B cell (primary cell): ENCODE measurements around the gene MYO16.

Experiments
- EZH2 ChIP-seq: IDR thresholded peaks from 2 replicates; pipeline ENCODE4 v1.6.1; 2012; ENCODE audit warnings: borderline replicate concordance, low read depth, mild to moderate bottlenecking, moderate library complexity, low read length; ENCODE audit not compliant: insufficient read depth, poor library complexity, severe bottlenecking
- TF ChIP-seq, protein P1 (sequence below): fragments of 200-600 bp; IDR thresholded peaks from one replicate; pipeline ENCODE4 v1.8.0; 2022; ENCODE audit warnings: antibody characterized with exemption, mild to moderate bottlenecking

DNA sequence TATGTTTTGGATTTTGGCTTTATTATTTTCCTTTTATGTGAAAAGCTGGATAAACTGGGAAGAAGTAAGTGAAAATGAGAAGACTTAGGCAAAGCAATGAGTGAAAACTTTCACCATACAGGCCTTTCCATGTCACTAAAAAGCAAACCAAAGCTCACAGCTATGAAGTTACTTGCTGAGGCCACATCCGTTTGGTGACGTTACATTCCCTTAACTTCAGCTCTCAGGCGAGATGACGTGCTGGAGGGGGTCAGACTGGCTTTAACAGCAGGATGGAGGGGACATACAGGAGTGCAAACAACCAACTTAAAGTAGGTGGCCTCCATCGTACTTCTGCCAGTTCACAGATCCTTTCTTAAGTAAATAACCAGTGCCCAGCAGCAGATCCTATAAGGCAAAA, 522.3 kb downstream of the MYO16 start:
- no peak for TF ChIP-seq EZH2
- TF ChIP-seq, protein P1, sequence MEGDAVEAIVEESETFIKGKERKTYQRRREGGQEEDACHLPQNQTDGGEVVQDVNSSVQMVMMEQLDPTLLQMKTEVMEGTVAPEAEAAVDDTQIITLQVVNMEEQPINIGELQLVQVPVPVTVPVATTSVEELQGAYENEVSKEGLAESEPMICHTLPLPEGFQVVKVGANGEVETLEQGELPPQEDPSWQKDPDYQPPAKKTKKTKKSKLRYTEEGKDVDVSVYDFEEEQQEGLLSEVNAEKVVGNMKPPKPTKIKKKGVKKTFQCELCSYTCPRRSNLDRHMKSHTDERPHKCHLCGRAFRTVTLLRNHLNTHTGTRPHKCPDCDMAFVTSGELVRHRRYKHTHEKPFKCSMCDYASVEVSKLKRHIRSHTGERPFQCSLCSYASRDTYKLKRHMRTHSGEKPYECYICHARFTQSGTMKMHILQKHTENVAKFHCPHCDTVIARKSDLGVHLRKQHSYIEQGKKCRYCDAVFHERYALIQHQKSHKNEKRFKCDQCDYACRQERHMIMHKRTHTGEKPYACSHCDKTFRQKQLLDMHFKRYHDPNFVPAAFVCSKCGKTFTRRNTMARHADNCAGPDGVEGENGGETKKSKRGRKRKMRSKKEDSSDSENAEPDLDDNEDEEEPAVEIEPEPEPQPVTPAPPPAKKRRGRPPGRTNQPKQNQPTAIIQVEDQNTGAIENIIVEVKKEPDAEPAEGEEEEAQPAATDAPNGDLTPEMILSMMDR, result no peak
